Activated CD4-positive, alpha-beta T cell treated with anti-CD3 and anti-CD28 coated beads, Interleukin-2, amount 10 ng/mL, durations not matched to agents 7 days and 5 days (primary cell): ENCODE data around the gene KCNA3. TPM values are rescaled to one million over a fixed set of nuclear protein-coding genes. Genes with fewer than 3 reads are reported as not detected.

ENCODE experiments used
- CTCF ChIA-PET: fragments of 350-600 bp; sonication (Branson Sonifier 250); formaldehyde crosslinking; loops from one replicate; lab custom pipeline; 2021; ENCODE audit warnings: antibody characterized with exemption; lab: Charles Lee
- POLR2A ChIA-PET: fragments of 350-600 bp; sonication (Branson Sonifier 250); formaldehyde crosslinking; loops from one replicate; lab custom pipeline; 2021; ENCODE audit warnings: antibody characterized with exemption; lab: Charles Lee
- DNase-seq: peaks from one replicate; pipeline ENCODE4 v3.0.0-alpha.2; 2020
- H3K27ac Mint-ChIP-seq: one replicate; pipeline ENCODE4 v1.8.0; 2021; ENCODE audit warnings: mild to moderate bottlenecking, moderate library complexity, mixed read lengths
- H3K27me3 Mint-ChIP-seq: one replicate; pipeline ENCODE4 v1.8.0; 2021; ENCODE audit warnings: mixed read lengths
- H3K36me3 Mint-ChIP-seq: one replicate; pipeline ENCODE4 v1.8.0; 2021; ENCODE audit warnings: low read depth, mixed read lengths
- H3K4me1 Mint-ChIP-seq: one replicate; pipeline ENCODE4 v1.8.0; 2021; ENCODE audit warnings: mixed read lengths
- H3K4me3 Mint-ChIP-seq: one replicate; pipeline ENCODE4 v1.8.0; 2021; ENCODE audit warnings: mild to moderate bottlenecking, moderate library complexity, mixed read lengths
- H3K9me3 Mint-ChIP-seq: one replicate; pipeline ENCODE4 v1.8.0; 2021; ENCODE audit warnings: mixed read lengths
- total RNA-seq, 2 experiments: library from RNA; stranded (reverse); gene quantifications; one replicate each; pipeline ENCODE4 v1.2.3, GENCODE V29; 2021

The KCNA3 gene
- 10 to 100 TPM; 67.0 to 73.3 TPM for total RNA-seq

DNA sequence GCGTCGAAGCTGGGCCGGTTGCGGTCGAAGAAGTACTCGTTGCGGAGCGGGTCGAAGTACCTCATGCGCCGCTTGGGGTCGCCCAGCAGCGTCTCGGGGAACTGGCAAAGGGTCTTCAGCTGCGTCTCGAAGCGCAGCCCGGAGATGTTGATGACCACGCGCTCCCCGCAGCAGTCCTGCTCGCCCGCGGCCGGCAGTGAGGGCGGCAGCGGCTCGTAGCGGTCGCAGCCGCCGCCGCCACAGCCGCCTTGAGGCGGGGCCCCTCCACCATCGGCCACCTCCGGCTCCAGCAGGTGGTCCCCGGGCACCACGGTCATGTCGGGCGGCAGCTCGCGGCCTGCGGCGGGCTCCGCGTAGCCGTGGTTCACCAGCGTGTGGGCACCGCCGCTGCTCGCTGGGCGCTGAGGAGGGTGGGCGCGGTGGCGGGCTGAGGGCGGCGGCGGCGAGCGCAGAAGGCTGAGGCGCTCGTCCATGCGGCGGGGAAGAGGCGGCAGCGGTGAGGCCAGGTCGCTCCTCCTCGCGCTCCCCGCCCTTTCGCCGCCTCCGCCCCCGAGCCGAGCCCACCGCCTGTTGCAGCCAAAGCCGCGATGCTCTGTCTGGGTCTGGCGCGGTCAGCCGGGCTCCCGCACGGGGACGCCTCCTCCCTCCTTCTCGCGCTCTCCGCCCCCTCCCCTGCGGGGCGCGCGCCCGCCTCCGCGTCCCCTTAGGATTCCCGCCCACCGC lies at the start of gene KCNA3:
Gene KCNA3, minus strand, starts transcription at position 604 of the 723 bp plus-strand sequence. Its CDS starts 131 bp downstream, at position 473.
- H3K4me3 Mint-ChIP-seq, result peak within 1 kb of the TSS; percentile 95
- CTCF ChIA-PET, result interaction anchor here (1.0 to 3.6 kb wide), 9 partner anchors 9 to 112 kb away, joined by 3 to 10 read pairs (median 4); no protein-coding TSS in a partner anchor
- H3K27me3 Mint-ChIP-seq, result no peaks in the 10 kb centered on the region
- H3K36me3 Mint-ChIP-seq, result peaks cover 51% of the 10 kb centered on the region
- POLR2A ChIA-PET, result no interaction called here
- peak within 1 kb of the TSS; percentile 98 for H3K27ac Mint-ChIP-seq
- peak; percentile 67 for DNase-seq
- H3K4me1 Mint-ChIP-seq, result peaks cover 30% of the 10 kb centered on the region
- H3K9me3 Mint-ChIP-seq, result no peaks in the 10 kb centered on the region

DNA sequence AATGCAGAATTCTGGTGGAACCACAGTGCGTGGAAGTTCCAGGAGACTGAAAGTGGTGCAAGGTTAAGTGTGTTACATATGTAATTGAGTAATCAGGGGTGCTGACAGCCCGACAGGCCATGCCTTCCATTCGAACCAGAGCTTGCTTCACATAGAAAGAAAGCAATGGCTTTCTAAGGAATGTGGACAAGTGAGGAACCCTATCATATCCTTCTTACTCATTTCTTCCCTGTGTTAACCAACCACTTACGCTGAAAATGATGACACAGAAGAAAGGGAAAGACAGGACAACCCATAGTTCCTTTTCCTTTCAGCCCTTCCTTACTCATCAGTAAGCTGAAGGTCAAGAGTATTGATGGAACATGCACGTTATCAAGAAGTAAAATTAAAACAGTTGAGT lies 48.1 kb upstream of the KCNA3 start:
- DNase-seq, result no peak
- no peaks in the 10 kb centered on the region for H3K36me3 Mint-ChIP-seq
- H3K4me1 Mint-ChIP-seq, result peaks cover 22% of the 10 kb centered on the region
- H3K27ac Mint-ChIP-seq, result no peak overlapping the region
- ChIA-PET CTCF (no interaction called here), POLR2A (no interaction called here)
- no peak overlapping the region for H3K4me3 Mint-ChIP-seq
- H3K9me3 Mint-ChIP-seq, result no peaks in the 10 kb centered on the region
- H3K27me3 Mint-ChIP-seq, result peaks cover 6% of the 10 kb centered on the region

DNA sequence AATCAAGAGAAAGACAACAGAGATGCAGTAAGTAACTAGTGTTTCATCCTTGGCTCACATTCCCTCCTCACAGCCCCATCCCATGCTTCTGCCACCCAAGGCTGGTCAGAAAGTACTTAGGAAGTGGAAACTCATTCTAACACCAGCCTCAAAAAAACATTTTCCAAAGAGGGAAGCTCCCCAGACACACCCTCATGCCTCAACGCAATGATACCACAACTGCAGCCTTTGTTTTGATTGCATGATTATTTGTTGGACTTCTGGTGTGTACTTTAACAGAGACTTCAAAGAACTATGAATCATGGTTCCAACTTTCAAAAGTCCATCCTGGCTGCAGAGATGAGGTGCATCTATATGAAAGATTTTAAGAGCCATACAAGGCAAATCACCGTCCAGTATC lies 45.2 kb upstream of the KCNA3 start:
- ChIA-PET POLR2A (no interaction called here), CTCF (no interaction called here)
- H3K27ac Mint-ChIP-seq, result no peak overlapping the region
- no peak overlapping the region for H3K4me3 Mint-ChIP-seq
- H3K27me3 Mint-ChIP-seq, result peaks cover 6% of the 10 kb centered on the region
- no peaks in the 10 kb centered on the region for H3K9me3 Mint-ChIP-seq
- no peaks in the 10 kb centered on the region for H3K36me3 Mint-ChIP-seq
- no peak for DNase-seq
- H3K4me1 Mint-ChIP-seq, result no peaks in the 10 kb centered on the region

DNA sequence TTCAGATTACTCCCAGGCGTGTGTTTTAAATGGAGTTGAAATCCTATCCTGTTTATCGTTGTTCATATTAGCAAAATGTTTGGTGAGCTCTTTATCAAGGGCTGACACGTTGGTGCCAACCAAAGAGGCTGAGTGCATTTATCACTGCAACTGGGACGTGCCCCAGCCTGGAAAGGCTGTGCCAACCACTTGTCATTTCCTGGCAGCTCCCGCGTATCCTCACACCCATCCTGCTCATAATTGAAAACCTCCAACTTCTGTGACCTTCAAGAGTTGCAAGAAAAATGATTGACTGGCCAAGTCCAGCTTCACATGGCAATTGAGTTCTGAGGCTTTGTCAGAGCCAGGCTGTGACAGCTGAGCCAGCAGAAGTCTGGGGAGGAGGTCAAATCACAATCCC lies 43.7 kb upstream of the KCNA3 start:
- Mint-ChIP-seq H3K36me3 (no peaks in the 10 kb centered on the region), H3K27me3 (peaks cover 6% of the 10 kb centered on the region), H3K27ac (no peak overlapping the region), H3K9me3 (no peaks in the 10 kb centered on the region), H3K4me1 (no peaks in the 10 kb centered on the region), H3K4me3 (no peak overlapping the region)
- ChIA-PET CTCF (interaction anchor here (1.1 to 1.6 kb wide), 2 partner anchors 9 to 12 kb away, joined by 3 read pairs; no protein-coding TSS in a partner anchor), POLR2A (interaction anchor here (0.5 kb wide), 1 partner anchor 88 kb away, joined by 3 read pairs; no protein-coding TSS in a partner anchor)
- no peak for DNase-seq

DNA sequence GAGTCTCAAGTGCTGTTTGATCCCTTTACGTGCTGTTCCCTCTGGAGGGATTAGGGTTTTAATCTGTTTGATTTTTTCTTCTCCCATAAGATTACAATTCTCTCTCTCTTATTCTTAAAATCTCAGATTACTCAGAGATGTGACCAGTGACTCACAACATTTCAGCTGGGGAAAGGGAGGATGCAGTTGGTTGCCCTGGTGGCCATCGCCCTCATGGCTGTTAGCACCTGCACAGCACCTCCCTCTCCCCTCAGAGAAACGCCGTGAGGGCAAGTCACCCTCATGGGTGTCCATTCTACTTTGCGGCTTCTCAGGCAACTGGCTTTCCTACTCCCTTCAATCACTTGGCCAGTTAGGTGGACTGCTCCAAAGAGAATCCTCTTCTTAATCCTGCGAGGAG lies 42.4 kb upstream of the KCNA3 start:
- Mint-ChIP-seq H3K27ac (no peak overlapping the region), H3K36me3 (no peaks in the 10 kb centered on the region), H3K9me3 (no peaks in the 10 kb centered on the region), H3K4me3 (no peak overlapping the region), H3K4me1 (peaks cover 11% of the 10 kb centered on the region), H3K27me3 (peaks cover 6% of the 10 kb centered on the region)
- CTCF ChIA-PET, result no interaction called here
- no peak for DNase-seq
- POLR2A ChIA-PET, result no interaction called here

DNA sequence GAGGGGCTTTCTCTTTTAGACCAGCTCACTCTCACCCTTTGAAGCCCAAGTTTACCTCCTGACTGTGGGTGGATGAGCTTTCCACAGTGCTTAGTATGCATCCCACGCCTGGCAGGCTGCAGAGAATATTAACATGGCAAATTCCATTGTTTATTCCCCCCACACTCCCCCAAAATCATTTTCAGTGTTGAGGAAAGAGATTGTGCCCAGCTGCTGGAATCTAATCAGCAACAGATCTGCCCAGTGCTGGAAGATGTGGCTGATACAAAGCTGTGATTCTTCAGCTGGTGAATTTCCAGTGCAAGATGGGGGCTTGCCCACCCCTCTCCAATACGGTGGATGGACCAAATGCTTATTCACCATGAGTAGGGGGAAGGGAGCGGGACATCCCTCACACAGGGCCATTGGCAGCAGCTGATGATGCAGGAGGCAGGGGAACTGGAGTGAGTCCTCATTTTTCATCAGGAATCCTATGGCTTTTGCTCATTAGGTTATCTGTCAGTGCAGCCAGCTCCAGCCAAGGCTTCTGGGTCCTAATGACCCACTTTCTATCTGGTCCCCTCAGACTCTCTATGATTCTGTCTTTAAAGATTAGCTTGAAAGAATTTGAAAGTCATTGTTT lies 39.7 kb upstream of the KCNA3 start:
- POLR2A ChIA-PET, result no interaction called here
- no peak for DNase-seq

DNA sequence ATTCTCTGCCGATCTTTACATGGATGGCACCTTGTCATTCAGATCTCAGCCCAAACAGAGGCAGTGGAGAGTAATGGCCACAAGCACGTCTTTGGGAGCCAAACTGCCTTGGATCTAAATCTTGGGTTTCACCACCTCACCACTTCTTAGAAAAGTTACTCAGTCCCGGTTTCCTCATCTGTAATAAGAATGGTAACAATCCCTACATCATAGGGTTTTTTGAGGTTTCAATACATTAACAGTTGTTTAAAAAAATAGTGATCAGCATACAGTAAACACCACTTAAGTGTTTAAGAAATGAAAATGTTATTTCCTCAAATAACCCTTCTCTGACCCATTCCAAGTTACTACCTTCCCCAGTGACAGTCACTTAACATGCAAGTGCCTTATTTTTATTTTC lies 38.5 kb upstream of the KCNA3 start:
- no peaks in the 10 kb centered on the region for H3K9me3 Mint-ChIP-seq
- peaks cover 22% of the 10 kb centered on the region for H3K4me1 Mint-ChIP-seq
- ChIA-PET POLR2A (no interaction called here), CTCF (interaction anchor here (1.1 kb wide), 1 partner anchor 64 kb away, joined by 3 read pairs; no protein-coding TSS in a partner anchor)
- DNase-seq, result no peak
- H3K27me3 Mint-ChIP-seq, result no peaks in the 10 kb centered on the region
- no peak overlapping the region for H3K27ac Mint-ChIP-seq
- no peak overlapping the region for H3K4me3 Mint-ChIP-seq
- H3K36me3 Mint-ChIP-seq, result peaks cover 2% of the 10 kb centered on the region

More for the DNA sequence above, 39.7 kb upstream of the KCNA3 start:
- no peaks in the 10 kb centered on the region for H3K9me3 Mint-ChIP-seq
- peaks cover 22% of the 10 kb centered on the region for H3K4me1 Mint-ChIP-seq
- H3K36me3 Mint-ChIP-seq, result peaks cover 2% of the 10 kb centered on the region
- no peak overlapping the region for H3K27ac Mint-ChIP-seq
- H3K27me3 Mint-ChIP-seq, result peaks cover 3% of the 10 kb centered on the region
- CTCF ChIA-PET, result interaction anchor here (0.7 to 1.3 kb wide), 5 partner anchors 12 to 52 kb away, joined by 3 read pairs; no protein-coding TSS in a partner anchor
- H3K4me3 Mint-ChIP-seq, result no peak overlapping the region

DNA sequence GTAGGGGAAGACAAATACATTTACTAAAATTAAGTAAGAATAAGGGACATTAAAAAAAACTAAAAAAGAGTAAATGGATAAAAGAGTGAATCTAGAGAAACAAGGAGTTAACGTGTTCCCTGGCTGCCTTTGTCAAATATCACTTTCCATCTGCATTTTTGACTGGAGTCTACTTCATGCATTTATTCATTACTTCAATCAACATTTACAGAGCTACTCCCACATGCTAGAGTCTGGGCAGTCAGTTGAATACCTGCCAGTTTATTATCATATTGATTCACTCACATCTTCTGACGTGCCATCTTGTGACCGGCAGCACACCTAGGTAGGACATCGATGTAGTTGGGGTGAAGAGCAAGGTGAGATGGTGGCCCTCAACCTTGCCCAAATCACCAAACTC lies 35.6 kb upstream of the KCNA3 start:
- Mint-ChIP-seq H3K9me3 (no peaks in the 10 kb centered on the region), H3K4me1 (peaks cover 22% of the 10 kb centered on the region), H3K4me3 (no peak overlapping the region), H3K27ac (no peak overlapping the region), H3K27me3 (peaks cover 5% of the 10 kb centered on the region), H3K36me3 (peaks cover 2% of the 10 kb centered on the region)
- ChIA-PET CTCF (no interaction called here), POLR2A (no interaction called here)
- DNase-seq, result no peak

DNA sequence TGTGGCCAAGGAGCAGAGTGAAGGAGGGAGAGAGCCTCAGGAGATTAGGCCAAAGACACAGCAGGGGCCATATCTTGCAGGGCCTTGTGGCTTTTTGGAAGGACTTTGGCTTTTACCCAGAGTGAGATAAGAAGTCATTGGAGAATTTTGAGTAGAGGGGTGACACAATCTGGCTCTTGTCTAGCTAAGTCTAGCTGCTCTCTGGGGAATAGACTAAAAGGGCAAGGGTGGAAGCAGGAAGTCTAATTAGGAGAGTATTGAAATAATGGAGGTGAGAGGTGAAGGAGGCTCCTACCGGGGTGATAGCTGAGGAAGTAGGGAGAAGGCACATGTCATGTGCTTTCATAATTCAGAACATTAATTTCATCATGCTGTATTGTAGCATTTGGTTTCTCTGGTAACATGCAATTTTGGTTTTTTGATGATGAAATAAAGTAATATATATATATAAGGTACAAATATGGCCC lies 34.3 kb upstream of the KCNA3 start:
- CTCF ChIA-PET, result no interaction called here
- Mint-ChIP-seq H3K27me3 (peaks cover 5% of the 10 kb centered on the region), H3K4me3 (no peak overlapping the region), H3K9me3 (no peaks in the 10 kb centered on the region), H3K4me1 (peaks cover 22% of the 10 kb centered on the region), H3K27ac (no peak overlapping the region), H3K36me3 (peaks cover 2% of the 10 kb centered on the region)
- DNase-seq, result no peak
- POLR2A ChIA-PET, result no interaction called here

DNA sequence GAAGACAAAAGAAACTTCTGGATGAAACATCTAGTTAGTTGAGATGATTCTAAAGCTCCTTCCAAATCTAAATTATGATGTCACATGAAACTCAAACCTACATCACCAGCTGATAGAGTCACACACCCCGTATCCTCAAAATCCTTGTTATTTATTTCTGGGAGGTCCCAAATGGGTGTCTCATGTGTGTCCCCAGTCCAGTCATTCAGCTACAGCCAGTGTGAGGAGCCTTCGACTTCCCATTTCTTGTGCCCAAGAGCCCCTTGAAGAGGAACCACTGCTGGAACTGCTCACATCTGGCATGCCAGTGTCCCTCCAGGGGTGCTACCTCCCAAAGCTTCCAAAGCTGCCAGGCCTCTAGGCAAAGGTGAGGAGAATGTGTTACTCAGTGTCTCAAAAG lies 32.5 kb upstream of the KCNA3 start:
- Mint-ChIP-seq H3K27ac (no peak overlapping the region), H3K4me1 (peaks cover 11% of the 10 kb centered on the region), H3K36me3 (peaks cover 2% of the 10 kb centered on the region), H3K27me3 (peaks cover 5% of the 10 kb centered on the region), H3K9me3 (no peaks in the 10 kb centered on the region), H3K4me3 (no peak overlapping the region)
- CTCF ChIA-PET, result interaction anchor here (1.5 kb wide), 1 partner anchor 23 kb away, joined by 4 read pairs; no protein-coding TSS in a partner anchor
- DNase-seq, result no peak
- POLR2A ChIA-PET, result no interaction called here

DNA sequence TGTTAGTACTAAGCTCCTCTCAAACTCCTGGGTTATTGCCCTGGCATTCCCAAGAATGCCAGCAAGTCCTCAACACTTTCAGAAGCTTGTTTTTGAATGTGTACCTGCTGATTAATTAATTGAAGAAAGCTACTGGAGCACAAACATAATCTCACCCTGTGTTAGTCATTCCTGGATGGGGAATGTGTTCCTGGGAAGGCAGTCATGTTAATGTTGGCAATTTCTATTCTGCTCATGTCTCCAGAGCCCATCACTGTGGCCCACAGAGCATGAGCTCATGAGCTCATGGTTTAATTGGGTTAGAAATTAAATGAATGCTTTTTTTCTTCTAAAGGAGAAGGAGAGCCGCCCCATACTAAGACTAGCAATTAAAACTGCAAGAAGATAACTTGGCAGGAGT lies 31.9 kb upstream of the KCNA3 start:
- POLR2A ChIA-PET, result no interaction called here
- CTCF ChIA-PET, result interaction anchor here (1.1 to 1.5 kb wide), 2 partner anchors 12 to 24 kb away, joined by 3 to 4 read pairs; no protein-coding TSS in a partner anchor
- H3K27me3 Mint-ChIP-seq, result peaks cover 5% of the 10 kb centered on the region

DNA sequence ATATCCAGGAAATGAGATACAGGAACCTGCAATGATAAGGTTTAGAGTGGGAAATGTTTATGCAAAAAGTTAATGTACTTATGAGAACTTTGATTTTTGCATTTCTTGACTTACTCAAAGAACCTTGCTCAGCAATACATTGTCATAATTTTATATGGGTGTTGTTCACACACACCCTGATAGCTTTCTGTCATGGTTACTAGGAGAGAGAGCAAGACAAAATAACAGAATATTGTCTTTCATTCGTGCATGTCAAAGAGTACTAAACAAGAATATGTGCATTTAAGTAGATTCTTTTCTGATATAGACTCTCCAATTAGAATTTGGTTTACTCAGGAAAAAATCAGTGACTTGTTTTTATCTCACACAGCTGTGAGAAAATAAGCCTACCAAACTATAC lies 27.5 kb upstream of the KCNA3 start:
- Mint-ChIP-seq H3K27me3 (peaks cover 4% of the 10 kb centered on the region), H3K9me3 (no peaks in the 10 kb centered on the region), H3K36me3 (no peaks in the 10 kb centered on the region), H3K27ac (no peak overlapping the region), H3K4me1 (peaks cover 3% of the 10 kb centered on the region), H3K4me3 (no peak overlapping the region)
- ChIA-PET CTCF (no interaction called here), POLR2A (no interaction called here)
- DNase-seq, result no peak

More for the DNA sequence above, 31.9 kb upstream of the KCNA3 start:
- Mint-ChIP-seq H3K27ac (no peak overlapping the region), H3K4me3 (no peak overlapping the region), H3K4me1 (peaks cover 6% of the 10 kb centered on the region), H3K9me3 (no peaks in the 10 kb centered on the region), H3K36me3 (peaks cover 2% of the 10 kb centered on the region)
- DNase-seq, result no peak

DNA sequence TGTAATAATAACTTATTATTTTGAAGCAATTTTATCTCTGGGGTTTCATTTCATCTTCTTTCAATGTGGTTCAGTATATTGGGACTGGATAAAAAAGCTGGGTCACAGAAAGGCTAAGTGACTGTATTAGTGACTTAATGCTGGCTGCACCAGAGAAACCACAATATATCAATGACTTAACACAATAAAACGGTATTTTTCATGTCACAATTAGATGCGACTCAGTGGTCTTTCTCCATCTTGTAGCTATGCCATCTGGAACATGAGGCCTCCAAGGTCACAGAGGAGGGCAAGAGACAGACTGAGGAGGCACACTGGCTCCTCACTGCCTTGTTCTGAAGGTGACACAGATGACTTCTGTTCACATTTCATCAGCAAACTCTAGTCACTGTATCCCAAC lies 26.0 kb upstream of the KCNA3 start:
- H3K4me3 Mint-ChIP-seq, result no peak overlapping the region
- ChIA-PET CTCF (interaction anchor here (0.6 kb wide), 1 partner anchor 65 kb away, joined by 3 read pairs; no protein-coding TSS in a partner anchor), POLR2A (no interaction called here)
- no peaks in the 10 kb centered on the region for H3K27me3 Mint-ChIP-seq
- H3K9me3 Mint-ChIP-seq, result no peaks in the 10 kb centered on the region
- DNase-seq, result no peak
- no peaks in the 10 kb centered on the region for H3K36me3 Mint-ChIP-seq
- H3K27ac Mint-ChIP-seq, result no peak overlapping the region
- H3K4me1 Mint-ChIP-seq, result peaks cover 3% of the 10 kb centered on the region
